AG08395 (cell line): ENCODE measurements around the gene TYSND1.
"Not testable (repeated sequence)": the region's sequence is repeated elsewhere in the genome, so short reads cannot be mapped to it uniquely, and the experiment has no call there.

Experiments used
- DNase-seq: peaks from one replicate; pipeline ENCODE4 v3.0.0; 2012; ENCODE audit warnings: mixed read lengths, low spot score

Gene TYSND1

GRCh38 chr10:70132098-70133029, 14.1 kb downstream of the TYSND1 start, which contains the start of gene AIFM2:
Gene AIFM2 (minus strand): TSS chr10:70132825. CDS start chr10:70124084, 8,741 bp downstream.
- peak; percentile 91 for DNase-seq

DNA sequence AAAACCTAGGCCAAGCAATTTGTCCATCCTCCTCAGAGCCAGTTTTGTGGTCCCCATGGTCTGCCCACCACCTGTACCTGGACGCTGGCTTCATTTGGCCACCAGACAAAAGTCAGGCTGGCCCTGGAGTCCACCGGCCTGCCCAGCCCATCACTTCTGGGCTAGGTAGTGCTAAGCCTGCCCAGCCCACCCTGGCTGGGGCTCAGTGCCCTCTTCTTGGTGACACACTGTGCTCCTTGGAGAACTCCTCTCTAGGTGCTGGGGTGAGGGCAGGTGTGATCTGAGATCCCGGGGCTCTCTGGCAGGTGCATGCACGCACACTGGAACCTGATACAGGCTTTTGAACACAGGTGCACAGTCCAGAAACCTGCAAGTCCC, 15.0 kb downstream of the TYSND1 start:
- no peak for DNase-seq

- peak; percentile 58 for DNase-seq
Measured at GRCh38 chr10:70130878-70131559, 15.5 kb downstream of the TYSND1 start.

DNA sequence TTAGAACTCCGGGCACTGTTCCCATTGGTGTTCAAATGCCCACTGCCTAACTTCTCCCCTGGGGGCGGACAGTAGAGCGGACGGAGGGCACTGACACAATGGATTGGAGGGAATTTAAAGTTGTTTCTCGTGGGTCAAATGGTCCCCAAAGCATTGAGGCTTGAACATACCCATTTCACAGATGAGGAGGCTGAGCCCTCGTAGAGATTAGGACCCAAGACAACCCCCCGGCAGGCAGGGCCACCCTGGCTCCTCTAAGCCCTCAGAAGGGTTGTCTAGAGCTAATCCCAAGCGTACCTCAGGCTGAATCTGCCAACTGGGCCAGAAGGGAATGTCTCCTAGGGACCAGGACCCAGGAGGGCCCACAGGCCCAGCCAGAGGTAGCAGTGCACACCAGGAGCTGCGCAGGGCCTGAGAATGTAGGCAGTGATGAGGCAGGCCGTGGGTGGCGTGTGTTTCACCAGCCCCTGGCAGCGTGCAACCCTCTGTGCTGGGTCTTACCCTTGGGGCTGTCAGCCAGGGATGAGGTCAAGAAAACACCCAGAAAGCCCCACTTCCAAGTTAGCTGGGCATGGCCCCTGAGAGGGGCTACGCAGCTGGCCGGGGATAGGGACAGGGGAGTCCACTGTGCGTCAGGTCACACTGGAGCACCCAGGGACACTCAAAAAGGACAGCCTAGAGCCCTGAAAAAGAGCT, 19.7 kb downstream of the TYSND1 start:
- DNase-seq = no peak

DNA sequence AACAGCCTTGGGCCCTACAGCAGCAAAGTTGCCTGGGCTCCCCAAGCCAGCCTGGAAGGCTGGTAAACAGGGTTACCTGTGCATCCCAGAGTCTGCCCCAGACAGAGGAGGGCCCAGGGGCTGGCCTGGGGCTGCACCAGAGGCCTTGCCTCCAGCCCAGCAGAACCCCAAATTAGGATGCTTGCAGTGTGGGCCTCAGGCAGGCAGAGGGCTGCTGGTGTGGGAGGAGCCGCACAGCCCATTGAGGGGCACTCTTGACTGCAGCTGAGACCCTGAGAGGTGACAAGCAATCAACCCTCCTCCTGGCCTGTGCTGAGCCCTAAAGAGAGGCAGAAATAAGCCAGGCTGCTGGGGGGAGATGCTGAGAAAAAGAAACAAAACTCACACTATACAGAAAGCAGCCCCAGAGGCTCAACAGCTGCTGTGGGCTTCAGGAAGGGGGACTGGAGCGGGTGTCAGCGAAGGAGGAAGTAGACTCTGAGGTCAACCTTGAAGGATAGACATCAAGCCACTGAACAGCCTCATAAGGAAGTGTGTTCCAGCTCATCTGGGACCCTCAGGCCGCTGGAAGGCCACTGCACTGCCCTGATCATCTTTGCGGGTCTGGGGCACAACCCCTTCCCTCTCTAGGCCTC, 20.5 kb downstream of the TYSND1 start:
- no peak for DNase-seq

DNA sequence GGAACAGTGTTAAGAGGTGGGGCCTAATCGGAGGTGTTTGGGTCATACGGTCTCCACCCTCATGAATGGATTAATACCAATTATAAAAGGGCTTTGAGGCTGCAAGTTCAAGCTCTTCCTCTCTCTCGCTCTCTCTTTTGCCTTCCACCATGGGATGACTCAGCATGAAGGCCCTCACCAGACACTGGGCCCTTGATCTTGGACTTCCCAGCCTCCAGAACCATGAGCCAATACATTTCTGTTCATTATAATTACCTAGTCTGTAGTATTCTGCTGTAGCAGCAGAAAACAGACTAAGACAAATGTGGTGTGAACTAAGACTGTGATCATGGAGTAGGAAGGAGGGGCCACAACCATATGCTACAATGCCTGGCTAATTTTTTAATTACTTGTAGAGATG, 21.6 kb downstream of the TYSND1 start:
- no peak for DNase-seq

DNA sequence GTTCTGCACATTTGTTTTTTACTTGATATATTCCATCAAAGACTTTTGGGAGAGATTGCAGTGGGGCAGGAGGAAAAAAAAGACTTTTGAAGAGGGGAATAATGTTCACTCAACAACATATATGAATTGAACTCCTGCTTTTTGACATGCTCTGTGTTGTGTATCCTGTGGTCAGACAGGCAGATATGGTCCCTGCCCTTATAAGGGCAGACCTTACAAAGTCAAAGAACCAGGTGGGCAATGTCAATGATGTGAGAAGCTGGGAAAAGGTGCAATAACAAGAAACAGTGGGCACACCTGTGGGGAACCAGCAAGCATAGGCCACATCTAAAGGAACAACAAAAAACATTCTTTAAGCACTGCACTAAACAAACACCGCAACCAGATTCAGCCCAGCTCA, 22.1 kb downstream of the TYSND1 start:
- DNase-seq = no peak

GRCh38 chr10:70123817-70124216, 22.7 kb downstream of the TYSND1 start:
- DNase-seq = no peak

DNA sequence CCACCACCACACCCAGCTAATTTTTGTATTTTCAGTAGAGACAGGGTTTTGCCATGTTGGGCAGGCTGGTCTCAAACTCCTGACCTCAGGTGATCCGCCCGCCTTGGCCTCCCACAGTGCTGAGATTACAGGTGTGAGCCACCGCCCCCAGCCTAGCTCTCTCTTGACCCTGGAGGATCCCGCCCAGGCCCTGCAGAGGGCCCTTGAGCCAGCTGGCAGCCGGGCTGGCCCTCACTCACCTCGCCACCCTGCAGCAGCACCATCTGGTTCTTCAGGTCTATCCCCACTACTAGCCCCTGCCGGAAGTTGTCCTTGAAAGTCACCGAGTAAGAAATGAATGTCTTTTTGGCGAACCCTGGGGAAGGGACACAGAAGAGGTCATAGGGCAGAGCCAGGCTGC, 23.3 kb downstream of the TYSND1 start:
- DNase-seq = not testable (repeated sequence)

- no peak for DNase-seq
Measured at GRCh38 chr10:70122742-70123141, 23.8 kb downstream of the TYSND1 start.

- DNase-seq = no peak
Measured at GRCh38 chr10:70121281-70121949, 25.1 kb downstream of the TYSND1 start.

DNA sequence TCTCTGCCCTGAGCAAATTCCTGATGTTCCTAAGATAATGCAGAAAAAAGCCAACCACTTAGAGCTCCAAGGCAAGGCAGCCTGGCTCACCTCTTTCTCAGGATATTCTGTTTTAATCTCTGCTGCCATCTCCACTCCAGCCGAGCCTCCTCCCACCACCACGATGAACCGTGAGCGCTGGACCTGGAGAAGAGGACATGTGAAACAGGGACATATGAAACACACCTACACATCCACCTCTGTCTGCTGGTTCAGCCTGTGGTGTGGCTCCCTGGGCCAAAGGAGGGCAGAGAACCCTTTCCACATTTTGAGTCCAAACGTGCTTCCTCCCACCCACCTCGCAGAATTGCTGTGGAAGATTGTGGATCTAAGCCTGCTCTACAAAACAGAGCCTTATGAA, 26.1 kb downstream of the TYSND1 start:
- no peak for DNase-seq

- DNase-seq = no peak
Measured at GRCh38 chr10:70119623-70120022, 26.9 kb downstream of the TYSND1 start.

- no peak for DNase-seq
Measured at GRCh38 chr10:70119197-70119596, 27.3 kb downstream of the TYSND1 start.

DNA sequence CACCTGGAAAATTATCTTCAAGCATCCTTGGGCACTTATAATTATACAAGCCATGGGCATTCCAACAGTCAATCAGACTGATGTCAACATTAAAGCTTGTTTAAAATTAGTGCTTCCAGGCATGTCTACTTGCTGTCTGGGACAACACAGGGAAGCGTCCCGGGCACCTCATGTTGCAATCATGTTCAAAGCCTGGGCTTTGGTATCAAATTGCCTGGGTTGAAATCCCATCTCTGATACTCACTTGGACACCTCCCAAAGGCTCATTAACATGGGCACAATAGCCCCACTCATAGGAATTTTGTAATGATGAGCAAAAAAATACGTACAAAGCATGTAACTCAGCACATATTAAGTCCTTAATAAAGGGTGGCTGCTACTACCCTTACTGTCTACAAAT, 28.3 kb downstream of the TYSND1 start:
- no peak for DNase-seq

- DNase-seq = no peak
Measured at GRCh38 chr10:70117646-70118045, 28.9 kb downstream of the TYSND1 start.

- peak; percentile 50 for DNase-seq
Measured at GRCh38 chr10:70115948-70116682, 30.4 kb downstream of the TYSND1 start.

- no peak for DNase-seq
Measured at GRCh38 chr10:70114902-70115301, 31.6 kb downstream of the TYSND1 start.

DNA sequence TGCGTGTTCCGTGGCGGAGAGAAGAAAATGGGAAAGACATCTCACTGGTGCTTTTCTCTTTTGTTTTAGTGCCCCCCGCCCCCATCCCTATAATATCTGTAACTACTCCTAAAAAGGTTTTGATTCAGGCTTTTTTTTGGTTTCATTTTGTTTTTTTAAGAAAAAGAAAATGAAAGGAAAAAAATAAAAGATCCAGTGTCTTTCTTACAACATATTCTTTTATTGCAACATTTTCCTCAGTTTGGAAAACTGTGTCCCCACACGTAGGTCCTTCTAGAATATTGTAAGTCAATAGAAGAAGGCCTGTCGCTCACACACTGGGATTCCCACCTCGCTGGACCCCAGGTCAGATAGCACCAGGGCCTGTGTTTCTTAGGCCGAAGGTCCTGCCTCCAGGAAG, 34.4 kb downstream of the TYSND1 start:
- DNase-seq = no peak

- no peak for DNase-seq
Measured at GRCh38 chr10:70111496-70111895, 35.0 kb downstream of the TYSND1 start.
